Liver (tissue), 9 donors: ENCODE data around the gene BICDL2. TPM values are rescaled to one million over a fixed set of nuclear protein-coding genes. Genes with fewer than 3 reads are reported as not detected.

ENCODE experiments used
- DNase-seq: peaks from one replicate; pipeline ENCODE4 v3.0.0-alpha.2; 2017; ENCODE audit warnings: low spot score
- H3K27ac ChIP-seq, 2 donors: one replicate each; pipeline ENCODE4 v1.7.0; 2013; ENCODE audit warnings: inconsistent platforms in 2 of 2, low read length in 2 of 2, control low read depth in 1 of 2, low read depth in 1 of 2, mild to moderate bottlenecking in 1 of 2
- H3K27me3 ChIP-seq, 4 donors: one replicate each; pipeline versions ENCODE4 v1.6.1 to v1.7.0; 2013; ENCODE audit warnings: low read length in 3 of 4, inconsistent platforms in 1 of 4, mild to moderate bottlenecking in 1 of 4, moderate library complexity in 1 of 4; ENCODE audit not compliant: control insufficient read depth in 4 of 4, insufficient read depth in 4 of 4
- H3K36me3 ChIP-seq, 4 donors: one replicate each; pipeline versions ENCODE4 v1.6.1 to v1.7.0; 2013; ENCODE audit warnings: low read length in 3 of 4, mild to moderate bottlenecking in 3 of 4, low read depth in 1 of 4, moderate library complexity in 1 of 4; ENCODE audit not compliant: control insufficient read depth in 4 of 4, insufficient read depth in 3 of 4
- H3K4me1 ChIP-seq, 4 donors: one replicate each; pipeline versions ENCODE4 v1.6.1 to v1.7.0; 2013; ENCODE audit warnings: low read length in 3 of 4, mild to moderate bottlenecking in 3 of 4, moderate library complexity in 1 of 4; ENCODE audit not compliant: control insufficient read depth in 4 of 4, insufficient read depth in 4 of 4
- H3K4me3 ChIP-seq, 3 donors: one replicate each; pipeline versions ENCODE4 v1.6.1 to v1.7.0; 2013; ENCODE audit warnings: low read length in 3 of 3, control low read depth in 1 of 3, low read depth in 1 of 3, mild to moderate bottlenecking in 1 of 3
- H3K9ac ChIP-seq, 2 donors: one replicate each; pipeline ENCODE4 v1.7.0; 2013; ENCODE audit warnings: low read length in 2 of 2, mild to moderate bottlenecking in 2 of 2, moderate library complexity in 2 of 2, control low read depth in 1 of 2, low read depth in 1 of 2
- H3K9me3 ChIP-seq, 4 donors: one replicate each; pipeline versions ENCODE4 v1.6.1 to v1.7.0; 2013; ENCODE audit warnings: low read length in 3 of 4; ENCODE audit not compliant: control insufficient read depth in 4 of 4
- EGR1 ChIP-seq, 2 donors: IDR thresholded peaks; 2 replicates each; pipeline ENCODE4 v1.6.1; 2016 to 2018; ENCODE audit warnings: antibody characterized with exemption in 2 of 2, low read depth in 2 of 2
- FOXA1 ChIP-seq: IDR thresholded peaks from 2 replicates; pipeline ENCODE4 v1.6.1; 2016; ENCODE audit warnings: antibody characterized with exemption
- FOXA2 ChIP-seq: IDR thresholded peaks from 2 replicates; pipeline ENCODE4 v1.6.1; 2016; ENCODE audit warnings: antibody characterized with exemption
- GABPA ChIP-seq, 2 donors: IDR thresholded peaks in 1 of 2; conservative IDR thresholded peaks in 1 of 2; 2 replicates each; pipeline ENCODE4 v1.6.1; 2016; ENCODE audit warnings: antibody characterized with exemption in 2 of 2, mild to moderate bottlenecking in 1 of 2, moderate library complexity in 1 of 2
- HNF4A ChIP-seq, 2 donors: conservative IDR thresholded peaks; 2 replicates each; pipeline ENCODE4 v1.6.1; 2016; ENCODE audit warnings: antibody characterized with exemption in 2 of 2, mild to moderate bottlenecking in 2 of 2
- HNF4G ChIP-seq: IDR thresholded peaks from 2 replicates; pipeline ENCODE4 v1.6.1; 2016; ENCODE audit warnings: antibody characterized with exemption
- JUND ChIP-seq, 2 donors: IDR thresholded peaks; 2 replicates each; pipeline ENCODE4 v1.6.1; 2016; ENCODE audit warnings: antibody characterized with exemption in 2 of 2
- NR2F2 ChIP-seq: IDR thresholded peaks from 2 replicates; pipeline ENCODE4 v1.6.1; 2016; ENCODE audit warnings: antibody characterized with exemption
- RAD21 ChIP-seq, 2 donors: IDR thresholded peaks; 2 replicates each; pipeline ENCODE4 v1.6.1; 2016; ENCODE audit warnings: antibody characterized with exemption in 2 of 2, mild to moderate bottlenecking in 2 of 2
- RXRA ChIP-seq, 2 donors: IDR thresholded peaks; 2 replicates each; pipeline ENCODE4 v1.6.1; 2017 to 2018; ENCODE audit warnings: antibody characterized with exemption in 2 of 2, mild to moderate bottlenecking in 1 of 2
- SP1 ChIP-seq: IDR thresholded peaks from 2 replicates; pipeline ENCODE4 v1.6.1; 2018; ENCODE audit warnings: antibody characterized with exemption, mild to moderate bottlenecking
- TAF1 ChIP-seq: conservative IDR thresholded peaks from 2 replicates; pipeline ENCODE4 v1.6.1; 2016; ENCODE audit warnings: antibody characterized with exemption, mild to moderate bottlenecking
- YY1 ChIP-seq: IDR thresholded peaks from 2 replicates; pipeline ENCODE4 v1.6.1; 2016; ENCODE audit warnings: antibody characterized with exemption, mild to moderate bottlenecking
- WGBS: extraction: QIAGEN DNeasy Blood & Tissue Kit; methylation state at CpG from one replicate; pipeline ENCODE4 v1.1.7; 2013; 5-methylcytosine and 5-hydroxymethylcytosine counted together
- polyA plus RNA-seq, 2 donors: library from polyadenylated mRNA; stranded (reverse) in 1 of 2; unstranded in 1 of 2; fragments of 200-250 nt in 1 of 2; fragments of >200 nt in 1 of 2; fragmentation: Nextera tagmentation in 1 of 2; extraction: Ambion mirVana in 1 of 2; gene quantifications; one replicate each; pipeline versions ENCODE4 v1.2.1 to v1.2.3, GENCODE V29; 2013 to 2015
- total RNA-seq, 2 donors: library from RNA; depleted of rRNA; stranded (reverse); fragments of >200 nt; gene quantifications; one replicate each; pipeline ENCODE4 v1.2.3, GENCODE V29; 2014
- TF ChIP-seq, protein P1 (sequence below): IDR thresholded peaks from 2 replicates; pipeline ENCODE4 v1.6.1; 2016; ENCODE audit warnings: antibody characterized with exemption
- TF ChIP-seq, protein P2 (sequence below): IDR thresholded peaks from 2 replicates; pipeline ENCODE4 v1.6.1; 2016; ENCODE audit warnings: antibody characterized with exemption, mild to moderate bottlenecking
- TF ChIP-seq, protein P3 (sequence below): IDR thresholded peaks from 2 replicates; pipeline ENCODE4 v1.6.1; 2016; ENCODE audit warnings: antibody characterized with exemption
- TF ChIP-seq, protein P4 (sequence below): fragments of 150-350 bp; IDR thresholded peaks from 2 replicates; pipeline ENCODE4 v1.5.1; 2017; ENCODE audit warnings: improper control_type of control experiment, low read depth, low read length; ENCODE audit not compliant: missing input control
- donor health status: healthy.
- donor health status: healthy.
- donor health status: healthy.
- donor health status: healthy.
- donor health status: healthy.

BICDL2 gene
- total and polyA plus RNA-seq, 4 donors = 0.15 to 0.59 (median 0.33) TPM; not detected in 1

DNA sequence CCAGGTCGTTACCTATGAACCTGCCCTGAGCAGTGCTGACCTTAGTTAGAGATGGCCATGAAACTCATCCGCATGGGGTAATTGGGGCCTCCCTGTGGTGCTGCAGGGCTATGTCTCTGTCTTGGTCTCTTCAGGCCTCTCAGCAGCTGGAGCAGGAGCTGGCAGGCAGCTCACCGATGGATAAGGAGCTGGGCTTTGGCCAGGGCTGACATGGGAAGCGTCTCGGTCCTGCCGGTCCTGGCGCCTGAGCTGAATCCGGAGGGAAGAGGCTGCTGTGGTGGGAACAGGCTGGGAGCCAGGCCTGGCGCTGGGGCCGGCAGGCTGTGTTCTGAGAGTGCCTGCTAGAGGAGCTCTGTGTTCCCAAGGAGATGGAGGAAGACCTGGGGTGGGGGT lies 38.8 kb upstream of the BICDL2 start:
- 47% methylated on average over 10 of the region's 10 CpGs for WGBS
- H3K27ac ChIP-seq = peak overlapping the region; percentile 29 to 61
- no peak for DNase-seq

DNA sequence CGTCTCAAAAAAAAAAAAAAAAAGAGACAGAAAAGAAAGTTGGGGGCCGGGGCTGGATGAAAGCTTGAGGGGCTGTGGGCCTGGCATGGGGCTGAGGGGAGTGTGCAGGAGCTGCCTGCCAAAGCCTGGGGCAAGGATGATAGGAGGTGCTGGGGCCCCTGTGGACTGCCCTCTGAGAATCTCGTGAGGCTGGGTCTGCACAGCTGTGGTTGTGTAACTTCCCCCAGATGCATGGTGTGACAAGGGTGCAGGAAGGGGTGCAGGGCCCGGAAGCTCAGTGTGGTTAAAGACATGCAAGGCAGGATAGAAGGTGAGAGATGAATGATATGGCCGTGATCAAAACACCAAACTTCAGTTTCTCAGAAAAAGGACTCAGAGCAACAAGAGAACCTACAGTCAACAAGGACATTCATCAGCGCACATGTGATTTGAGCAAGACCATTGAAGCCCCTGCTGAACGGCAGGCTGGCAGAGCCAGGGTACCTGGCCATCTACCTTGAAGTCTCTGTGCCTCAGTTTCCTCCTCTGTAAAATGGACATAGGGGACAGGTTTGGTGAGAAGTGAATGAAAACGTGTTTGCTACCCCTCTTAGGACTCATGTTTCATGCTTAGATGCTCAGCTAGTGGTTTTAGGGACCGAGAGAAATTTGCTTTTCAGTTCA lies 38.2 kb upstream of the BICDL2 start:
- no peaks in the 10 kb centered on the region for H3K36me3 ChIP-seq
- H3K4me1 ChIP-seq = peaks cover 0 to 11% (median 3%) of the 10 kb centered on the region in 4 donors
- DNase-seq = no peak

More for the DNA sequence above, 38.8 kb upstream of the BICDL2 start:
- no peak overlapping the region for H3K4me3 ChIP-seq
- no peak overlapping the region for H3K9ac ChIP-seq
- H3K27me3 ChIP-seq = no peaks in the 10 kb centered on the region
- H3K36me3 ChIP-seq = no peaks in the 10 kb centered on the region
- H3K9me3 ChIP-seq = no peaks in the 10 kb centered on the region
- peaks cover 0 to 11% (median 3%) of the 10 kb centered on the region in 4 donors for H3K4me1 ChIP-seq
- TF ChIP-seq HNF4G = no peak
- TF ChIP-seq, protein P1, sequence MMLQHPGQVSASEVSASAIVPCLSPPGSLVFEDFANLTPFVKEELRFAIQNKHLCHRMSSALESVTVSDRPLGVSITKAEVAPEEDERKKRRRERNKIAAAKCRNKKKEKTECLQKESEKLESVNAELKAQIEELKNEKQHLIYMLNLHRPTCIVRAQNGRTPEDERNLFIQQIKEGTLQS = no peak
- TF ChIP-seq, protein P2, sequence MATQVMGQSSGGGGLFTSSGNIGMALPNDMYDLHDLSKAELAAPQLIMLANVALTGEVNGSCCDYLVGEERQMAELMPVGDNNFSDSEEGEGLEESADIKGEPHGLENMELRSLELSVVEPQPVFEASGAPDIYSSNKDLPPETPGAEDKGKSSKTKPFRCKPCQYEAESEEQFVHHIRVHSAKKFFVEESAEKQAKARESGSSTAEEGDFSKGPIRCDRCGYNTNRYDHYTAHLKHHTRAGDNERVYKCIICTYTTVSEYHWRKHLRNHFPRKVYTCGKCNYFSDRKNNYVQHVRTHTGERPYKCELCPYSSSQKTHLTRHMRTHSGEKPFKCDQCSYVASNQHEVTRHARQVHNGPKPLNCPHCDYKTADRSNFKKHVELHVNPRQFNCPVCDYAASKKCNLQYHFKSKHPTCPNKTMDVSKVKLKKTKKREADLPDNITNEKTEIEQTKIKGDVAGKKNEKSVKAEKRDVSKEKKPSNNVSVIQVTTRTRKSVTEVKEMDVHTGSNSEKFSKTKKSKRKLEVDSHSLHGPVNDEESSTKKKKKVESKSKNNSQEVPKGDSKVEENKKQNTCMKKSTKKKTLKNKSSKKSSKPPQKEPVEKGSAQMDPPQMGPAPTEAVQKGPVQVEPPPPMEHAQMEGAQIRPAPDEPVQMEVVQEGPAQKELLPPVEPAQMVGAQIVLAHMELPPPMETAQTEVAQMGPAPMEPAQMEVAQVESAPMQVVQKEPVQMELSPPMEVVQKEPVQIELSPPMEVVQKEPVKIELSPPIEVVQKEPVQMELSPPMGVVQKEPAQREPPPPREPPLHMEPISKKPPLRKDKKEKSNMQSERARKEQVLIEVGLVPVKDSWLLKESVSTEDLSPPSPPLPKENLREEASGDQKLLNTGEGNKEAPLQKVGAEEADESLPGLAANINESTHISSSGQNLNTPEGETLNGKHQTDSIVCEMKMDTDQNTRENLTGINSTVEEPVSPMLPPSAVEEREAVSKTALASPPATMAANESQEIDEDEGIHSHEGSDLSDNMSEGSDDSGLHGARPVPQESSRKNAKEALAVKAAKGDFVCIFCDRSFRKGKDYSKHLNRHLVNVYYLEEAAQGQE = no peak
- no peak for TF ChIP-seq SP1
- no peak for TF ChIP-seq GABPA (IDR thresholded peaks at IDR 0.05 in 1 of 2, conservative IDR thresholded peaks at IDR 0.05 in 1 of 2)

More for the DNA sequence above, 38.2 kb upstream of the BICDL2 start:
- no peak for TF ChIP-seq TAF1
- no peak for TF ChIP-seq SP1
- TF ChIP-seq HNF4A (conservative IDR thresholded peaks at IDR 0.05) = no peak
- TF ChIP-seq GABPA (IDR thresholded peaks at IDR 0.05 in 1 of 2, conservative IDR thresholded peaks at IDR 0.05 in 1 of 2) = no peak
- no peak for TF ChIP-seq FOXA1
- TF ChIP-seq YY1 = no peak
- no peak for TF ChIP-seq JUND (IDR thresholded peaks at IDR 0.05)
- TF ChIP-seq, protein P3, sequence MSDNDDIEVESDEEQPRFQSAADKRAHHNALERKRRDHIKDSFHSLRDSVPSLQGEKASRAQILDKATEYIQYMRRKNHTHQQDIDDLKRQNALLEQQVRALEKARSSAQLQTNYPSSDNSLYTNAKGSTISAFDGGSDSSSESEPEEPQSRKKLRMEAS = no peak
- TF ChIP-seq NR2F2 = no peak
- TF ChIP-seq RXRA (IDR thresholded peaks at IDR 0.05) = no peak
- TF ChIP-seq EGR1 (IDR thresholded peaks at IDR 0.05; ENCODE audit: low read depth in 2 of 2) = no peak
- TF ChIP-seq, protein P1 = no peak
- no peak for TF ChIP-seq FOXA2
- TF ChIP-seq RAD21 (IDR thresholded peaks at IDR 0.05) = no peak
- TF ChIP-seq, protein P4, sequence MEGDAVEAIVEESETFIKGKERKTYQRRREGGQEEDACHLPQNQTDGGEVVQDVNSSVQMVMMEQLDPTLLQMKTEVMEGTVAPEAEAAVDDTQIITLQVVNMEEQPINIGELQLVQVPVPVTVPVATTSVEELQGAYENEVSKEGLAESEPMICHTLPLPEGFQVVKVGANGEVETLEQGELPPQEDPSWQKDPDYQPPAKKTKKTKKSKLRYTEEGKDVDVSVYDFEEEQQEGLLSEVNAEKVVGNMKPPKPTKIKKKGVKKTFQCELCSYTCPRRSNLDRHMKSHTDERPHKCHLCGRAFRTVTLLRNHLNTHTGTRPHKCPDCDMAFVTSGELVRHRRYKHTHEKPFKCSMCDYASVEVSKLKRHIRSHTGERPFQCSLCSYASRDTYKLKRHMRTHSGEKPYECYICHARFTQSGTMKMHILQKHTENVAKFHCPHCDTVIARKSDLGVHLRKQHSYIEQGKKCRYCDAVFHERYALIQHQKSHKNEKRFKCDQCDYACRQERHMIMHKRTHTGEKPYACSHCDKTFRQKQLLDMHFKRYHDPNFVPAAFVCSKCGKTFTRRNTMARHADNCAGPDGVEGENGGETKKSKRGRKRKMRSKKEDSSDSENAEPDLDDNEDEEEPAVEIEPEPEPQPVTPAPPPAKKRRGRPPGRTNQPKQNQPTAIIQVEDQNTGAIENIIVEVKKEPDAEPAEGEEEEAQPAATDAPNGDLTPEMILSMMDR = no peak
- TF ChIP-seq, protein P2 = no peak
- Histone ChIP-seq H3K9me3 (no peaks in the 10 kb centered on the region), H3K27me3 (no peaks in the 10 kb centered on the region), H3K4me3 (no peak overlapping the region), H3K9ac (no peak overlapping the region), H3K27ac (peak overlapping the region; percentile 41 to 61)
- WGBS = 57% methylated on average over 9 of the region's 9 CpGs
